Activated naive CD8-positive, alpha-beta T cell treated with anti-CD3 and anti-CD28 coated beads, Interleukin-2, amount 10 ng/mL, durations not matched to agents 7 days and 5 days (primary cell): ENCODE results near the gene SLC18A3. TPM values are rescaled to one million over a fixed set of nuclear protein-coding genes. Genes with fewer than 3 reads are reported as not detected.

ENCODE experiments used
- ATAC-seq: fragments of 150-1000 bp; cut with Tn5 transposase; one replicate; pipeline ENCODE4 v1.10.0; 2021; ENCODE audit warnings: low read depth, moderate library complexity
- POLR2A ChIA-PET: fragments of 350-600 bp; sonication (Branson Sonifier 250); formaldehyde crosslinking; loops from one replicate; lab custom pipeline; 2021; ENCODE audit warnings: antibody characterized with exemption; lab: Charles Lee
- DNase-seq: peaks from one replicate; pipeline ENCODE4 v3.0.0; 2021
- H3K27ac Mint-ChIP-seq: one replicate; pipeline ENCODE4 v1.8.0; 2022; ENCODE audit warnings: mild to moderate bottlenecking, mixed read lengths
- H3K27me3 Mint-ChIP-seq: one replicate; pipeline ENCODE4 v1.8.0; 2022; ENCODE audit warnings: mild to moderate bottlenecking, moderate library complexity, mixed read lengths
- H3K36me3 Mint-ChIP-seq: one replicate; pipeline ENCODE4 v1.8.0; 2021; ENCODE audit warnings: mild to moderate bottlenecking, mixed read lengths
- H3K4me1 Mint-ChIP-seq: one replicate; pipeline ENCODE4 v1.8.0; 2021; ENCODE audit warnings: mixed read lengths
- H3K4me3 Mint-ChIP-seq: one replicate; pipeline ENCODE4 v1.8.0; 2022; ENCODE audit warnings: mild to moderate bottlenecking, moderate library complexity, mixed read lengths
- H3K9me3 Mint-ChIP-seq: one replicate; pipeline ENCODE4 v1.8.0; 2021; ENCODE audit warnings: mixed read lengths
- total RNA-seq, 2 experiments: library from RNA; stranded (reverse); gene quantifications; one replicate each; pipeline ENCODE4 v1.2.3, GENCODE V29; 2021

Gene SLC18A3
- total RNA-seq, 2 experiments from 2014 or later, result not detected

GRCh38 chr10:49633327-49634068 is 23.4 kb downstream of the SLC18A3 start:
- no peaks in the 10 kb centered on the region for H3K36me3 Mint-ChIP-seq
- DNase-seq, result no peak
- no peaks in the 10 kb centered on the region for H3K9me3 Mint-ChIP-seq
- H3K27me3 Mint-ChIP-seq, result peaks cover 37% of the 10 kb centered on the region
- H3K4me1 Mint-ChIP-seq, result no peaks in the 10 kb centered on the region
- no peak overlapping the region for H3K4me3 Mint-ChIP-seq
- POLR2A ChIA-PET, result no interaction called here
- ATAC-seq, result no peak
- H3K27ac Mint-ChIP-seq, result no peak overlapping the region

DNA sequence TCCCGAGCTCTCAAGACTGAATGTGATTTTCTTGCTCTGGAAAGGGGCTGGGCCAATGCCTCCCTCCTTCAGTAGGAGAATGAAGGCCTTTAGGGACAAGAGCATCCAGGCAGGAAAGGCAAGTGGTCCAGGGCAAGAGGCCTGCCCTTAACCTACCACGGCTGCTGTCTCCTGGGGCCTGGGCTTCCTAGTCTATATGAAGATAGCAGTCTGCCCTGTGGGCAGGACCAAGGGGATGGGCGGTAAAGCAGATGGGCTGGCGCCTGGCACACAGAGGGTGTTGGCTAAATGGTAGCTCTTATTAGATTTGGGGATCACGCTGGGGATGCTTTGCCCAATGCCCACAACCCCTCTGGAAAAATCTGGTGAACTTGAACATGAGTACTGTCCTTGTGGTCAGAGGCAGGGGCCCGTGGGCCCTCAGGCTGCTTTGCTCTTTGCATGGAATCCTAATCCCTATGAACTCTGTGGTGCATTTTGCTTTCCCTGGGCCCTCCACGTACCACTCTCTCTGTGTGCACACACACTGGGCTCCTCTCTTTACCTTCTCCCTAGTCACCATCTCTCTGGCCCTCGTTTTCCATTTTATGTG is 24.1 kb downstream of the SLC18A3 start:
- Mint-ChIP-seq H3K27me3 (peaks cover 42% of the 10 kb centered on the region), H3K27ac (no peak overlapping the region), H3K9me3 (no peaks in the 10 kb centered on the region), H3K4me3 (no peak overlapping the region), H3K36me3 (no peaks in the 10 kb centered on the region), H3K4me1 (no peaks in the 10 kb centered on the region)
- DNase-seq (no peak), ATAC-seq (no peak)
- POLR2A ChIA-PET, result no interaction called here

DNA sequence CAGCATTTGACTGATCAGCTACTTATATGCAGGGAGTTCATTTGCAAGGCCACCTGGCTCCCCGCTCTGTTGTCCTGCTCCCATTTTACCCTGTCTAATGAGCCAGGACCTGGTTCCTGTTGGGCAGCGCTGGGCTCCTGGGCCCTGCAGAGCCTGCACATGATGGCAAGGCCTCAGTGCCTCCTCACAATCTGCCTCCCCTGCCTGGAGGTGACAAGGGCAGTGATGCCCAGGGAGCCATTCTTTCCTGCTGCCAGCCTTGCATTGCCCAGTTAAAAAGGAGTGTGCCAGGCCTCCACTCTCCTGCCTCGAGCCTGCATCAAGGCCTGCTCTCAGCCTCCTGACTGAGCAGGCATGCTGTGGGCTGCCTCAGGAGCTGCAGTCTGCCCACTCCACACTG is 32.2 kb downstream of the SLC18A3 start:
- DNase-seq, result no peak
- H3K27me3 Mint-ChIP-seq, result peaks cover 32% of the 10 kb centered on the region
- no peak overlapping the region for H3K27ac Mint-ChIP-seq
- H3K36me3 Mint-ChIP-seq, result no peaks in the 10 kb centered on the region
- no peaks in the 10 kb centered on the region for H3K9me3 Mint-ChIP-seq
- POLR2A ChIA-PET, result no interaction called here
- no peak overlapping the region for H3K4me3 Mint-ChIP-seq
- ATAC-seq, result no peak
- no peaks in the 10 kb centered on the region for H3K4me1 Mint-ChIP-seq

DNA sequence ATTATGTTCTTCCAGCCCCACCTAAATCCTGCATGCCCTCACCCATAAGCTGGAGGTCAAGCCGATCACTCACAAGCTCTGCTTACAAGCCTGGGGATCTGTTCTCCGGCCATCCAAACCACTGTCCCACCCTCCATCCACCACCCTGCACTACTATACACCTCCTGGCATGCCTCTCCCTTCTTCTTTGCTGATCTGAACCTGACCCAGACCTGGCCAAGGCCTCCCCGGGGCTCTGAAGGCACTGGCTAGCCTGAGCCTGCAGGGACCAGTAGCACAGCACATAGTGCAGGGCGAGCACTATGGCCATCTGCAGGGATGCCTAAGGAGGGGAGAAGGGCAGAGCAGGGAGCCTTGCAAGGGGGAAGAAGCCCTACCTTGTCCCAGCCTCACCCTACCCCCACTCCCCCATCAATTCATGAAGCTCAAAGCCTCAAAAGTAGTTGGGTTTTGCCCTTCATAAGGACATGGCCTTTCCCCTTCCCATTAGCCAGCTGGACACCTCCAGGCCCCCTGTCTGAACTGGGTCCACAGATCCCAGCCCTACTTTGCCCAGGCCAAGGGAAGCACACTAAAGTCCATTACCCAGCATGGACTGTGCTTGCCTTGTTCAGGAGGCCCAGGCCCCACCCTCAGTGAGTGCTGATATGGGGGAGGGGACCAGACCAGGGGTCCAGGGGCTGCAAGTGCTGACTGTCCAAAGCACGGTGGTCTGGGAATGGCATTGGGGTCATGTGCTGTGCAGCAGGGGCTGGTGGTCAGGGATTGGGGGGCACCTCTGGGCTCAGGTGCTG is 33.3 kb downstream of the SLC18A3 start:
- no peak overlapping the region for H3K27ac Mint-ChIP-seq
- H3K4me1 Mint-ChIP-seq, result peaks cover 6% of the 10 kb centered on the region
- POLR2A ChIA-PET, result no interaction called here
- no peak for ATAC-seq
- no peak for DNase-seq
- H3K27me3 Mint-ChIP-seq, result peaks cover 24% of the 10 kb centered on the region
- H3K36me3 Mint-ChIP-seq, result no peaks in the 10 kb centered on the region
- H3K4me3 Mint-ChIP-seq, result no peak overlapping the region
- H3K9me3 Mint-ChIP-seq, result no peaks in the 10 kb centered on the region

- peaks cover 13% of the 10 kb centered on the region for H3K4me1 Mint-ChIP-seq
- H3K27me3 Mint-ChIP-seq, result peaks cover 19% of the 10 kb centered on the region
- no peak overlapping the region for H3K4me3 Mint-ChIP-seq
- no peaks in the 10 kb centered on the region for H3K9me3 Mint-ChIP-seq
- no peaks in the 10 kb centered on the region for H3K36me3 Mint-ChIP-seq
- H3K27ac Mint-ChIP-seq, result no peak overlapping the region
- DNase-seq (no peak), ATAC-seq (no peak)
- POLR2A ChIA-PET, result no interaction called here
Observed at GRCh38 chr10:49644035-49644646, 34.0 kb downstream of the SLC18A3 start.

- POLR2A ChIA-PET, result no interaction called here
- Mint-ChIP-seq H3K36me3 (no peaks in the 10 kb centered on the region), H3K4me3 (no peak overlapping the region), H3K27me3 (peaks cover 16% of the 10 kb centered on the region), H3K9me3 (no peaks in the 10 kb centered on the region), H3K4me1 (peaks cover 24% of the 10 kb centered on the region), H3K27ac (no peak overlapping the region)
- ATAC-seq, result no peak
- DNase-seq, result no peak
Observed at GRCh38 chr10:49645417-49645816, 35.3 kb downstream of the SLC18A3 start.

GRCh38 chr10:49645871-49646870 is 36.1 kb downstream of the SLC18A3 start:
- peaks cover 16% of the 10 kb centered on the region for H3K27me3 Mint-ChIP-seq
- ATAC-seq, result no peak
- POLR2A ChIA-PET, result no interaction called here
- peaks cover 24% of the 10 kb centered on the region for H3K4me1 Mint-ChIP-seq
- no peaks in the 10 kb centered on the region for H3K36me3 Mint-ChIP-seq
- no peak overlapping the region for H3K27ac Mint-ChIP-seq
- no peaks in the 10 kb centered on the region for H3K9me3 Mint-ChIP-seq
- DNase-seq, result no peak
- no peak overlapping the region for H3K4me3 Mint-ChIP-seq

GRCh38 chr10:49647554-49647953 is 37.4 kb downstream of the SLC18A3 start:
- Mint-ChIP-seq H3K36me3 (no peaks in the 10 kb centered on the region), H3K27me3 (peaks cover 21% of the 10 kb centered on the region), H3K4me3 (no peak overlapping the region), H3K4me1 (peaks cover 24% of the 10 kb centered on the region), H3K9me3 (no peaks in the 10 kb centered on the region), H3K27ac (no peak overlapping the region)
- POLR2A ChIA-PET, result no interaction called here
- ATAC-seq (no peak), DNase-seq (no peak)

GRCh38 chr10:49647985-49648795 is 38.1 kb downstream of the SLC18A3 start:
- Mint-ChIP-seq H3K4me1 (peaks cover 24% of the 10 kb centered on the region), H3K4me3 (no peak overlapping the region), H3K27ac (no peak overlapping the region), H3K36me3 (no peaks in the 10 kb centered on the region), H3K9me3 (no peaks in the 10 kb centered on the region), H3K27me3 (peaks cover 23% of the 10 kb centered on the region)
- POLR2A ChIA-PET, result no interaction called here
- DNase-seq (no peak), ATAC-seq (no peak)

DNA sequence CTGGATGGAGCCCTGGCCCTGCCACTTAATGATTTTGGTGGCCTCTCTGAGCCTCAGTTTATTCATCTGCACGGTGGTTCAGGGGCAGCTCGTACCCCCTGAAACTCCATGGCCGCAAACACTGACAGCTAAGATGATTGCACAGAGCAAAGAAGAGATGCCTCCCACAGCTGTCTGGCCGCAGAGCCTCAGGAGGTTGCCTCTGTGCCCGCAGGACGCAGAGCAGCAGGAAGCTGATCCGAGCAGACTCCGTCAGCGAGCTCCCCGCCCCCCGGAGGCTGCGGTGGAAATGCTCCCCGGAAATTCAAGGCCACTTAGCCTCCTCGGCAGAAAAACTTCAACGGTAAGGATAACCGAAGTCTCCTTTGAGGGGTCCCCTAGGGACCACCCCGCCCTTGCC is 39.2 kb downstream of the SLC18A3 start:
- H3K27me3 Mint-ChIP-seq, result peaks cover 22% of the 10 kb centered on the region
- no peaks in the 10 kb centered on the region for H3K36me3 Mint-ChIP-seq
- POLR2A ChIA-PET, result interaction anchor here (1.0 kb wide), 1 partner anchor 111 kb away, joined by 4 read pairs; the partner anchor contains the start of gene ERCC6
- ATAC-seq (peak; percentile 84), DNase-seq (peak; percentile 73)
- peak overlapping the region; percentile 32 for H3K27ac Mint-ChIP-seq
- H3K4me1 Mint-ChIP-seq, result peaks cover 24% of the 10 kb centered on the region
- peak overlapping the region; percentile 44 for H3K4me3 Mint-ChIP-seq
- no peaks in the 10 kb centered on the region for H3K9me3 Mint-ChIP-seq

DNA sequence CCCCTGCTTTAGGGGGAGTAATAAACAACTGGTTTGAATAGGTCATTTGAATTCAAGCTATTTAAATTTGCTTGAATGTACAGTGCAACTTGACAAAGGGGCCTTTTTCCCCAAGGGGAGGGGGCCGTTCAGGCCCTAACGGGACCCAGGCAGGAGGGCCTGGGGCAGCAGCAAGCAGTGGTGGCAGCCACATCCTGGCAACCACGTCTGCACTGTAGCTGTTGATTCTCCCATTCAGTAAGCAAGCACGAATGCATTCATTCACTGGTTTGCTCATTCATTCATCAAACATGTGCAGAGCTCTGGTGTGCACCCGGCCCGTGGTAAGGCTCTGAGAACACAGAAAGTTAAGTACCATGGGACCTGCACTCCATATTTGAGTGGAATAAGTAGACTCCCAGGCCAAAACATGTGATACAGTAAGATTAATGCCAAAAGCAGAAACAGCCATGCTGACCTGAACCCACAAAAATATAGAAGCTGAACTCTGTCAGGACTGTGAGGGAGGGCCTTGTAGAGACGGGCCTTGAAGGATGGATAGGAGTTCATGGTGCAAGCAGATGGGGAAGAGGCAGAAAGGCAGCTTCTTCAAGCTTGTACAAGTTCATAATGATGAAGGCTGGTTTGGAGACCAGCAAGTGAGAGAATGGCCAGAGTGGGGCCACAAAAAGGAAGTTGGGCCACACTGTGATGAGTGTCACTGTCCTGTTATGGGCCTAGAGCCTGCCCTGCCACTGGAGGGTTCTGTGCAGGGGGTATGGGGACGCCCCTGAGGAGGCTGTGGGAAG is 40.0 kb downstream of the SLC18A3 start:
- Mint-ChIP-seq H3K9me3 (no peaks in the 10 kb centered on the region), H3K36me3 (no peaks in the 10 kb centered on the region), H3K4me1 (peaks cover 24% of the 10 kb centered on the region), H3K27ac (peak overlapping the region; percentile 35), H3K4me3 (peak overlapping the region; percentile 44), H3K27me3 (peaks cover 15% of the 10 kb centered on the region)
- POLR2A ChIA-PET, result interaction anchor here (1.0 kb wide), 1 partner anchor 112 kb away, joined by 4 read pairs; the partner anchor contains the start of gene ERCC6
- DNase-seq, result peak; percentile 38
- peak; percentile 58 for ATAC-seq
